Bladder microvascular endothelial cell (primary cell): Measurements from ENCODE around the gene MTFP1. TPM values are rescaled to one million over a fixed set of nuclear protein-coding genes. Genes with fewer than 3 reads are reported as not detected.

Experiments
- total RNA-seq: library from RNA; depleted of rRNA; stranded (reverse); fragments of >200 nt; gene quantifications from 2 replicates; pipeline ENCODE4 v1.2.3, GENCODE V29; 2014

Gene MTFP1
- total RNA-seq = 24.1 and 35.5 TPM in 2 replicates

DNA sequence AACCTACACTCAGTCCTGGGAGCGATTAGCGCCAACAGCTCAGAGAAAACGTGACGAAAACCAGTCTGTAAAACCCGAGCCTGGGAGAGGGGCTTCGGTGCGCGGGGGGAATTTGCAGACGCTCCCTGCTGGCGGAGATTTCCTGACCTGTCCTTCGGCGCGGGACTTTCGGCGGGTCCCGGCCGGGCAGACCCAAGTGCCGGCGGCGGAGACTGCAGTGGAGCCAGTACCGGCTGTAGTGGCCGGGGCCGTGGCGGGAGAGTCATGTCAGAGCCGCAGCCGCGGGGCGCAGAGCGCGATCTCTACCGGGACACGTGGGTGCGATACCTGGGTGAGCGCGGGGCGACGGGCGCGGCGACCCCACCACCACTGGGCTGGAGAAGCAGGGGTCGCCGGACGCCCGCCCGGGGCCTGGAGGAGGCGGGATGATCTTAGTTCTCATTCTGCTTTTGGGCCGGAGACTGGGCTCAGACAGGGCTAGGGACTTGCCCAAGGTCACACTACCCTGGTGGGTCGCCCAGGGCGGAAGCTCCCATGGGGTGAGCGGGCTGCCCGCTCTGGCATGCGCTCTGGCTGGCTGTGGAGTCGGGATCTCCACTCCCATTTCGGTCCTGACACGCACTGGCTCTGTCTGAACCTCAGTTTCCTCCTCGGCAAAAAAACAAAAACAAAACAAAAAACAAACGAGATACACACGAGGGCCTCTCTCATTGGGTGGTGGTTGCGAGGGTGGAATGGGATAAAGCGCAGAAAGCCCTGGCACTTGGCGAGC, at the start of gene MTFP1:
TSS of gene MTFP1 (plus strand) at position 153 of the 772 bp plus-strand sequence. CDS start at position 265, 112 bp downstream.

GRCh38 chr22:30386960-30387827, 38.4 kb upstream of the MTFP1 start, which contains the start of gene RNF215:
TSS of gene RNF215 (minus strand) at chr22:30387411. CDS start at chr22:30387313, 98 bp downstream.

GRCh38 chr22:30396871-30397655, 28.5 kb upstream of the MTFP1 start, which contains the start of gene SEC14L2:
TSS of gene SEC14L2 (plus strand) at chr22:30397018. CDS start at chr22:30397117, 99 bp downstream.

DNA sequence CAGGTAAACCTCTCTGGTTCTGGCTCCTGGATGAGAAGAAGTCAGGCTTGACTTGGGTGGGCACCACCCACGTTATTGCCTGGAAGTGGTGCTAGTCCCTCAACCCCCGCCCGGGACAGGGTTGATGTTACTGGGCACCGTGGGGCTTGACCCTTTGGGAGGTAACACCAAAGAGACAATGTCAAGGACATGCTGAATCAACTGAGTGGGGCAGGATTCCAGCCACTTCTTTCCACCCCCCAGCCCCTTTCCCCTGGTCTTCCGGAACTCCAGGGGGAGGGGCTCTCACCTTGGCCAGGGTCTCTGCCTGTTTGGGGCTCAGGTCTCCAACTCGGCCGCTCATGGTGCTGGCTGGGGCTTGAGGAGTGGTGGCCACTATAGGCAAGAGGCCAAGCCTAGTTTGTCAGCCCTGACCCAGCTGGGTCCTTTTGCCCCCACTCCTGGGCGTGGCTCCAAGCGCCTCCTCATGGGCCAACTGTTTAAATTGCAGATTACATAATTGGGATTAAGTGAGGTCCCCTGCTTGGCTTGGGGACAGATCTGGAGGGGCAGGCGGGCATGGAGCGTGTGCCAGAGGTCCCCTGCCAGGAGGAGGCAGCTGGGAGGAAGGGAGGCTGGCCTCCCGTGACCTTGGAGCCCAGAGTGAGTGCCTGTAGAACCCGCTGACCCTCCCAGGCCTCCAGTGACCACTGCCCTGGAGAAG, 46.2 kb downstream of the MTFP1 start, which contains the start of gene SEC14L3:
TSS of gene SEC14L3 (minus strand) at position 402 of the 703 bp plus-strand sequence. CDS start at position 343, 59 bp downstream.

Other genes starting within 250 kb of the MTFP1 start
- gene LIF, start 179.0 kb upstream of the MTFP1 start, total RNA-seq = 0.49 and 2.0 TPM in 2 replicates
- gene OSM, start 158.9 kb upstream of the MTFP1 start, total RNA-seq = not detected in 2 replicates
- 8.8 and 8.9 TPM in 2 replicates for gene CASTOR1, start 136.3 kb upstream of the MTFP1 start, total RNA-seq
- 6.2 and 10.8 TPM in 2 replicates for gene TBC1D10A, start 98.8 kb upstream of the MTFP1 start, total RNA-seq
- 16.8 and 33.2 TPM in 2 replicates for gene SF3A1, start 68.9 kb upstream of the MTFP1 start, total RNA-seq
- gene CCDC157, start 68.8 kb upstream of the MTFP1 start, total RNA-seq = 0.81 and 1.1 TPM in 2 replicates
- 13.8 and 22.3 TPM in 2 replicates for gene RNF215, start 38.4 kb upstream of the MTFP1 start, total RNA-seq
- 6.2 and 9.6 TPM in 2 replicates for gene SEC14L2, start 28.8 kb upstream of the MTFP1 start, total RNA-seq
- gene SEC14L3, start 46.2 kb downstream of the MTFP1 start, total RNA-seq = not detected in 2 replicates
- gene SEC14L4, start 79.9 kb downstream of the MTFP1 start, total RNA-seq = 0.06 TPM in 1 of 2 replicates, not detected in the other
- 0.13 TPM in 1 of 2 replicates, not detected in the other for gene SEC14L6, start 121.0 kb downstream of the MTFP1 start, total RNA-seq
- not detected in 2 replicates for gene GAL3ST1, start 148.9 kb downstream of the MTFP1 start, total RNA-seq
- gene PES1, start 166.1 kb downstream of the MTFP1 start, total RNA-seq = 58.1 and 94.7 TPM in 2 replicates
- 25.6 and 65.6 TPM in 2 replicates for gene TCN2, start 181.4 kb downstream of the MTFP1 start, total RNA-seq
- gene SLC35E4, start 210.0 kb downstream of the MTFP1 start, total RNA-seq = 13.1 and 21.0 TPM in 2 replicates
- 8.4 and 15.5 TPM in 2 replicates for gene DUSP18, start 242.1 kb downstream of the MTFP1 start, total RNA-seq